ENCODE results near the gene SRA1.

GRCh38 chr5:140590861-140591260, 33.6 kb upstream of the SRA1 start:
- TF ChIP-seq TAF1 (conservative IDR thresholded peaks at IDR 0.05): no peak
- no peak for TF ChIP-seq CTCF (IDR thresholded peaks at IDR 0.05; ENCODE audit: low read depth, low read length, missing input control)
- no peak for TF ChIP-seq JUND (IDR thresholded peaks at IDR 0.05)
- no peak for TF ChIP-seq REST (IDR thresholded peaks at IDR 0.05)
- no peak for TF ChIP-seq MAX (IDR thresholded peaks at IDR 0.05)
- TF ChIP-seq FOXA1 (IDR thresholded peaks at IDR 0.05): no peak
- no peak for TF ChIP-seq RAD21 (IDR thresholded peaks at IDR 0.05)
- TF ChIP-seq NR2F2 (IDR thresholded peaks at IDR 0.05): no peak
- TF ChIP-seq ATF3 (IDR thresholded peaks at IDR 0.05): no peak
- no peak for TF ChIP-seq SP1 (IDR thresholded peaks at IDR 0.05)
